Upper lobe of left lung (tissue), 6 donors: ENCODE data around the gene WASF2. TPM values are rescaled to one million over a fixed set of nuclear protein-coding genes. Genes with fewer than 3 reads are reported as not detected.

Experiments
- ATAC-seq, 2 donors: fragments of 200-7000 bp; cut with Tn5 transposase; one replicate each; pipeline ENCODE4 v1.9.1; 2022; ENCODE audit warnings: mild to moderate bottlenecking in 2 of 2, moderate library complexity in 2 of 2; ENCODE audit not compliant: low FRiP score in 2 of 2
- DNase-seq, 2 donors: peaks; one replicate each; pipeline ENCODE4 v3.0.0-alpha.2; 2019 to 2020
- H3K27ac ChIP-seq, 4 donors: fragments of 200-600 bp; sonication (generic); one replicate each; pipeline ENCODE4 v1.5.1; 2016 to 2019
- H3K27me3 ChIP-seq, 4 donors: fragments of 200-600 bp; sonication (generic); one replicate each; pipeline ENCODE4 v1.5.1; 2017 to 2019
- H3K36me3 ChIP-seq, 4 donors: fragments of 200-600 bp; sonication (generic); one replicate each; pipeline ENCODE4 v1.5.1; 2016 to 2019
- H3K4me1 ChIP-seq, 4 donors: fragments of 200-600 bp; sonication (generic); one replicate each; pipeline ENCODE4 v1.5.1; 2018 to 2019
- H3K4me3 ChIP-seq, 4 donors: fragments of 200-600 bp; sonication (generic); one replicate each; pipeline ENCODE4 v1.5.1; 2017 to 2019; ENCODE audit warnings: mild to moderate bottlenecking in 2 of 4, moderate library complexity in 1 of 4
- H3K9me3 ChIP-seq, 4 donors: fragments of 200-600 bp; sonication (generic); one replicate each; pipeline ENCODE4 v1.5.1; 2018 to 2019
- CTCF ChIP-seq, 6 experiments: fragments of 450-650 bp in 4 of 6; fragments of 200-600 bp in 2 of 6; sonication (generic) in 2 of 6; IDR thresholded peaks; one replicate each; pipeline ENCODE4 v1.5.1; 2016 to 2019; ENCODE audit warnings: antibody characterized with exemption in 6 of 6
- EP300 ChIP-seq, 4 donors: sonication (generic); formaldehyde crosslinking; IDR thresholded peaks; one replicate each; pipeline ENCODE4 v1.5.1; 2017; ENCODE audit warnings: antibody characterized with exemption in 4 of 4, control low read depth in 2 of 4
- POLR2A ChIP-seq, 4 donors: fragments of 450-650 bp; IDR thresholded peaks; one replicate each; pipeline ENCODE4 v1.5.1; 2016 to 2017; ENCODE audit warnings: antibody characterized with exemption in 4 of 4, mild to moderate bottlenecking in 2 of 4
- POLR2AphosphoS5 ChIP-seq, 2 donors: sonication (generic); formaldehyde crosslinking; IDR thresholded peaks; one replicate each; pipeline ENCODE4 v1.5.1; 2017; ENCODE audit warnings: antibody characterized with exemption in 2 of 2
- WGBS, 2 donors: methylation state at CpG; one replicate each; pipeline ENCODE4 v1.1.5; 2017 to 2018; 5-methylcytosine and 5-hydroxymethylcytosine counted together
- total RNA-seq, 6 donors: library from RNA; depleted of rRNA in 4 of 6; stranded (reverse); fragments of >200 nt in 4 of 6; gene quantifications; one replicate each; pipeline versions ENCODE4 v1.1.0 to v1.2.1, GENCODE V29; 2016 to 2021
- donor health status: DM: no; HTN: no; CAD: no; lungs with moderate emphysema.
- donor health status: DM: no; HTN: yes; CAD: no; lungs with severe emphysema.

Gene WASF2
- total RNA-seq, 6 donors from 2014 or later, result 53.4 to 158 (median 62.2) TPM

GRCh38 chr1:27356277-27356618 is 133.7 kb downstream of the WASF2 start:
- H3K27ac ChIP-seq, result peak overlapping the region in 2 of 4 donors; percentile 10 to 45
- H3K27me3 ChIP-seq, result no peaks in the 10 kb centered on the region
- no peaks in the 10 kb centered on the region for H3K9me3 ChIP-seq
- ATAC-seq (no peak), DNase-seq (no peak)
- TF ChIP-seq POLR2A (IDR thresholded peaks at IDR 0.05) (no peak), POLR2AphosphoS5 (IDR thresholded peaks at IDR 0.05) (no peak), EP300 (IDR thresholded peaks at IDR 0.05) (no peak), CTCF (IDR thresholded peaks at IDR 0.05) (no peak)
- H3K4me1 ChIP-seq, result peaks cover 9 to 25% (median 21%) of the 10 kb centered on the region in 4 donors
- H3K4me3 ChIP-seq, result no peak overlapping the region
- WGBS, 2 donors, result 90 to 92% methylated on average over 12 to 13 of the region's 13 CpGs
- H3K36me3 ChIP-seq, result peaks cover 30 to 88% (median 82%) of the 10 kb centered on the region in 4 donors

DNA sequence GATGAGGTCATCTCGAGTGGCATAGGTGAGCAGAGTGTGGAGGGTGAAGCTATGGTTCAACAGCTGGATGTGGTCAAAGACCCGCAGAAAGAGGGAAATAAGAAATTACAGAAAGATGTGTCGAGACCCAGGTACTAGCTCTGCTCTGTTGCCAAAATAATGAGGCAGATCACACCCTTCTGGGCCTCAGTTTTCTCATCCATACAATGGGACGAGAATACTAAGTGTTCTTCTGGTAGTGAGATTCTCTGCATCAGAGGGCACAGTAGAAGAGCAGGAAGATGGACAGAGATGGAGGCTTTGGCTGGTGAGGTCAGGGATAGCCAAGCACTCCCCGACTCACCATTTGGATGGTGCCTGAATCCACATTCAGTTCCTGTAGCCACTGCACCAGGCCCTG is 134.3 kb downstream of the WASF2 start:
- TF ChIP-seq EP300 (IDR thresholded peaks at IDR 0.05) (no peak), POLR2A (IDR thresholded peaks at IDR 0.05) (no peak)
- WGBS, 2 donors, result 90 to 94% methylated on average over 5 of the region's 5 CpGs
- ATAC-seq (no peak), DNase-seq (no peak)
- no peaks in the 10 kb centered on the region for H3K9me3 ChIP-seq
- H3K27ac ChIP-seq, result no peak overlapping the region
- H3K4me1 ChIP-seq, result peaks cover 12 to 27% (median 23%) of the 10 kb centered on the region in 4 donors
- no peaks in the 10 kb centered on the region for H3K27me3 ChIP-seq
- no peak overlapping the region for H3K4me3 ChIP-seq
- peaks cover 25 to 88% (median 77%) of the 10 kb centered on the region in 4 donors for H3K36me3 ChIP-seq

Other genes with a start within 250 kb of the WASF2 start
- gene TMEM222, start 168.0 kb downstream of the WASF2 start, total RNA-seq, result 10 to 100 TPM; 11.5 to 43.9 (median 30.1) TPM
- 10 to 100 TPM; 28.7 to 74.4 (median 44.1) TPM for gene SYTL1, start 148.1 kb downstream of the WASF2 start, total RNA-seq
- 100 to 1,000 TPM in 4 of 6 donors, 10 to 100 TPM in 2; 36.6 to 302 (median 118) TPM for gene MAP3K6, start 123.2 kb downstream of the WASF2 start, total RNA-seq
- gene FCN3, start 115.3 kb downstream of the WASF2 start, total RNA-seq, result 1,000 to 10,000 TPM in 1 of 6 donors, 100 to 1,000 TPM in 5; 145 to 1,319 (median 555) TPM
- 10 to 100 TPM in 1 of 6 donors, 1 to 10 TPM in 5; 2.3 to 12.3 (median 5.5) TPM for gene CD164L2, start 106.8 kb downstream of the WASF2 start, total RNA-seq
- 1 to 10 TPM in 2 of 6 donors, under 1 TPM in 3, not detected in 1; 0.39 to 1.6 (median 0.76) TPM for gene GPR3, start 97.5 kb downstream of the WASF2 start, total RNA-seq
- gene AHDC1, start 114.0 kb upstream of the WASF2 start, total RNA-seq, result 10 to 100 TPM; 10.8 to 43.4 (median 26.2) TPM
- gene FGR, start 145.0 kb upstream of the WASF2 start, total RNA-seq, result 100 to 1,000 TPM in 5 of 6 donors, 10 to 100 TPM in 1; 59.8 to 234 (median 150) TPM
- gene IFI6, start 182.0 kb upstream of the WASF2 start, total RNA-seq, result 100 to 1,000 TPM in 5 of 6 donors, 10 to 100 TPM in 1; 43.0 to 436 (median 277) TPM
- gene FAM76A, start 235.8 kb upstream of the WASF2 start, total RNA-seq, result 10 to 100 TPM; 10.9 to 50.3 (median 21.2) TPM